NK-92 (cell line): Measurements from ENCODE around the gene LRBA.

ENCODE experiments used
- DNase-seq: peaks from one replicate; lab custom pipeline; 2025; ENCODE audit not compliant: unreplicated experiment; lab: John Stamatoyannopoulos, UW

LRBA gene

GRCh38 chr4:150231107-150231770 is 783.8 kb downstream of the LRBA start:
- no peak for DNase-seq

- no peak for DNase-seq
Observed at GRCh38 chr4:150230561-150230960, 784.5 kb downstream of the LRBA start.

GRCh38 chr4:150229520-150229919 is 785.6 kb downstream of the LRBA start:
- no peak for DNase-seq

- no peak for DNase-seq
Observed at GRCh38 chr4:150224896-150225591, 790.0 kb downstream of the LRBA start.

- DNase-seq: no peak
Observed at GRCh38 chr4:150219841-150220240, 795.2 kb downstream of the LRBA start.

- DNase-seq: no peak
Observed at GRCh38 chr4:150218447-150218846, 796.6 kb downstream of the LRBA start.

GRCh38 chr4:150217808-150218207 is 797.3 kb downstream of the LRBA start:
- no peak for DNase-seq

- no peak for DNase-seq
Observed at GRCh38 chr4:150217192-150217591, 797.9 kb downstream of the LRBA start.

GRCh38 chr4:150216726-150217125 is 798.4 kb downstream of the LRBA start:
- DNase-seq: no peak

GRCh38 chr4:150215601-150216000 is 799.5 kb downstream of the LRBA start:
- no peak for DNase-seq
